ENCODE data around the gene S100G. TPM values are rescaled to one million over a fixed set of nuclear protein-coding genes. Genes with fewer than 3 reads are reported as not detected.

S100G gene
- total RNA-seq, 1 experiment from 2014 or later, result not detected

GRCh38 chrX:16646366-16647138 is 3.4 kb upstream of the S100G start:
- no peak for DNase-seq (ENCODE audit: low read depth)

GRCh38 chrX:16651391-16652024 is 1.6 kb downstream of the S100G start:
- DNase-seq (ENCODE audit: low read depth), result no peak

- peak; percentile 4 for DNase-seq (ENCODE audit: low read depth)
These were observed 3.5 kb downstream of the S100G start for GRCh38 chrX:16653424-16653823.

- no peak for DNase-seq (ENCODE audit: low read depth)
These were observed 4.1 kb downstream of the S100G start for GRCh38 chrX:16654093-16654492.

GRCh38 chrX:16658284-16658683 is 8.3 kb downstream of the S100G start:
- DNase-seq (ENCODE audit: low read depth), result peak; percentile 85

- DNase-seq (ENCODE audit: low read depth), result no peak
These were observed 9.4 kb downstream of the S100G start for GRCh38 chrX:16659321-16659720.

GRCh38 chrX:16661495-16661894 is 11.5 kb downstream of the S100G start:
- no peak for DNase-seq (ENCODE audit: low read depth)

GRCh38 chrX:16662402-16662801 is 12.4 kb downstream of the S100G start:
- DNase-seq (ENCODE audit: low read depth), result no peak

- peak; percentile 8 for DNase-seq (ENCODE audit: low read depth)
These were observed 14.1 kb downstream of the S100G start for GRCh38 chrX:16664074-16664473.

GRCh38 chrX:16664626-16665025 is 14.7 kb downstream of the S100G start:
- DNase-seq (ENCODE audit: low read depth), result peak; percentile 3

- DNase-seq (ENCODE audit: low read depth), result peak; percentile 17
These were observed 15.1 kb downstream of the S100G start for GRCh38 chrX:16665089-16665488.

- DNase-seq (ENCODE audit: low read depth), result peak; percentile 77
These were observed 16.6 kb downstream of the S100G start for GRCh38 chrX:16666541-16666940.

GRCh38 chrX:16671005-16671404 is 21.0 kb downstream of the S100G start:
- DNase-seq (ENCODE audit: low read depth), result peak; percentile 60

GRCh38 chrX:16678689-16679088 is 28.7 kb downstream of the S100G start:
- no peak for DNase-seq (ENCODE audit: low read depth)

GRCh38 chrX:16683007-16683664 is 33.2 kb downstream of the S100G start:
- DNase-seq (ENCODE audit: low read depth), result no peak

GRCh38 chrX:16687514-16687913 is 37.6 kb downstream of the S100G start:
- DNase-seq (ENCODE audit: low read depth), result no peak

GRCh38 chrX:16695079-16695676 is 45.2 kb downstream of the S100G start:
- peak; percentile 45 for DNase-seq (ENCODE audit: low read depth)

GRCh38 chrX:16696956-16697355 is 47.0 kb downstream of the S100G start:
- DNase-seq (ENCODE audit: low read depth), result no peak

GRCh38 chrX:16699389-16699788 is 49.4 kb downstream of the S100G start:
- DNase-seq (ENCODE audit: low read depth), result no peak

GRCh38 chrX:16700734-16701133 is 50.8 kb downstream of the S100G start:
- no peak for DNase-seq (ENCODE audit: low read depth)

GRCh38 chrX:16702700-16703599 is 53.0 kb downstream of the S100G start:
- no peak for DNase-seq (ENCODE audit: low read depth)
